WTC11 (cell line): ENCODE results near the gene MDGA2. TPM values are rescaled to one million over a fixed set of nuclear protein-coding genes. Genes with fewer than 3 reads are reported as not detected.

ENCODE experiments used
- ATAC-seq: fragments of 200-7000 bp; cut with Tn5 transposase; 2 replicates; pipeline ENCODE4 v1.10.0; 2021; ENCODE audit warnings: mild to moderate bottlenecking, moderate library complexity
- CTCF ChIA-PET: fragments of 300-600 bp; sonication (Branson Sonifier 250); formaldehyde crosslinking; loops from one replicate; lab custom pipeline; 2021; ENCODE audit warnings: antibody characterized with exemption; lab: Charles Lee
- POLR2A ChIA-PET: fragments of 350-600 bp; sonication (Branson Sonifier 250); formaldehyde crosslinking; loops from one replicate; lab custom pipeline; 2021; ENCODE audit warnings: antibody characterized with exemption; lab: Charles Lee
- DNase-seq: peaks from one replicate; pipeline ENCODE4 v3.0.0; 2021; ENCODE audit warnings: low spot score
- H3K27ac Mint-ChIP-seq: 2 replicates; pipeline ENCODE4 v1.8.0; 2021; ENCODE audit warnings: mixed read lengths
- H3K27me3 Mint-ChIP-seq: 2 replicates; pipeline ENCODE4 v1.8.0; 2021; ENCODE audit warnings: low read depth, mild to moderate bottlenecking, moderate library complexity, mixed read lengths
- H3K36me3 Mint-ChIP-seq: 2 replicates; pipeline ENCODE4 v1.8.0; 2021; ENCODE audit warnings: mixed read lengths
- H3K4me1 Mint-ChIP-seq: 2 replicates; pipeline ENCODE4 v1.8.0; 2022; ENCODE audit warnings: mixed read lengths
- H3K4me3 Mint-ChIP-seq: 2 replicates; pipeline ENCODE4 v1.8.0; 2021; ENCODE audit warnings: mild to moderate bottlenecking, moderate library complexity, mixed read lengths
- H3K9me3 Mint-ChIP-seq: 2 replicates; pipeline ENCODE4 v1.8.0; 2021; ENCODE audit warnings: mixed read lengths
- AFF4 ChIP-seq: sonication (generic); formaldehyde crosslinking; IDR thresholded peaks from 2 replicates; pipeline ENCODE4 v1.8.1; 2023; ENCODE audit warnings: mild to moderate bottlenecking, missing genetic modification reagents, borderline replicate concordance
- ATF1 ChIP-seq: sonication (generic); formaldehyde crosslinking; IDR thresholded peaks from 2 replicates; pipeline ENCODE4 v1.8.1; 2023; ENCODE audit warnings: mild to moderate bottlenecking, moderate library complexity, missing genetic modification reagents
- ATF3 ChIP-seq: sonication (generic); formaldehyde crosslinking; conservative IDR thresholded peaks from 2 replicates; pipeline ENCODE4 v1.8.1; 2022; ENCODE audit warnings: mild to moderate bottlenecking, missing genetic modification reagents
- E2F1 ChIP-seq: sonication (generic); formaldehyde crosslinking; IDR thresholded peaks from 2 replicates; pipeline ENCODE4 v1.8.0; 2022; ENCODE audit warnings: mild to moderate bottlenecking, missing genetic modification reagents
- ETV6 ChIP-seq: sonication (generic); formaldehyde crosslinking; IDR thresholded peaks from 2 replicates; pipeline ENCODE4 v1.8.1; 2022; ENCODE audit warnings: mild to moderate bottlenecking, missing genetic modification reagents
- FOXP1 ChIP-seq: sonication (generic); formaldehyde crosslinking; IDR thresholded peaks from 2 replicates; pipeline ENCODE4 v1.8.0; 2022; ENCODE audit warnings: missing genetic modification reagents, mild to moderate bottlenecking, moderate library complexity, borderline replicate concordance
- GRHL2 ChIP-seq: fragments of 250-450 bp; sonication (Bioruptor Pico); IDR thresholded peaks from 2 replicates; pipeline ENCODE4 v1.8.0; 2022; ENCODE audit warnings: mild to moderate bottlenecking, moderate library complexity; ENCODE audit not compliant: insufficient replicate concordance, severe bottlenecking
- HMGA2 ChIP-seq: fragments of 250-450 bp; sonication (Bioruptor Pico); IDR thresholded peaks from 2 replicates; pipeline ENCODE4 v1.4.0; 2021; ENCODE audit warnings: mild to moderate bottlenecking, moderate library complexity
- NFATC4 ChIP-seq: fragments of 250-450 bp; sonication (Bioruptor Pico); IDR thresholded peaks from 2 replicates; pipeline ENCODE4 v1.9.0; 2021; ENCODE audit warnings: mild to moderate bottlenecking
- NR2C2 ChIP-seq: sonication (generic); formaldehyde crosslinking; IDR thresholded peaks from 2 replicates; pipeline ENCODE4 v1.8.0; 2022; ENCODE audit warnings: mild to moderate bottlenecking, missing genetic modification reagents
- NR3C1 ChIP-seq: sonication (generic); formaldehyde crosslinking; conservative IDR thresholded peaks from 2 replicates; pipeline ENCODE4 v1.8.1; 2023; ENCODE audit warnings: low read depth, mild to moderate bottlenecking, missing genetic modification reagents
- SMAD3 ChIP-seq: sonication (generic); formaldehyde crosslinking; IDR thresholded peaks from 2 replicates; pipeline ENCODE4 v1.8.0; 2022; ENCODE audit warnings: missing genetic modification reagents, mild to moderate bottlenecking, borderline replicate concordance
- TEAD1 ChIP-seq: sonication (generic); formaldehyde crosslinking; IDR thresholded peaks from 2 replicates; pipeline ENCODE4 v1.8.0; 2022; ENCODE audit warnings: mild to moderate bottlenecking, missing genetic modification reagents
- ZBTB43 ChIP-seq: sonication (generic); formaldehyde crosslinking; IDR thresholded peaks from 2 replicates; pipeline ENCODE4 v1.8.1; 2023; ENCODE audit warnings: mild to moderate bottlenecking, missing genetic modification reagents
- ZNF219 ChIP-seq: sonication (generic); formaldehyde crosslinking; IDR thresholded peaks from 2 replicates; pipeline ENCODE4 v1.8.0; 2023; ENCODE audit warnings: missing genetic modification reagents, mild to moderate bottlenecking, borderline replicate concordance
- ZNF263 ChIP-seq: sonication (generic); formaldehyde crosslinking; IDR thresholded peaks from 2 replicates; pipeline ENCODE4 v1.8.1; 2022; ENCODE audit warnings: low read depth, mild to moderate bottlenecking, moderate library complexity, missing genetic modification reagents
- ZSCAN18 ChIP-seq: fragments of 250-450 bp; sonication (Bioruptor Pico); IDR thresholded peaks from 2 replicates; pipeline ENCODE4 v2.1.2; 2022; ENCODE audit warnings: mild to moderate bottlenecking, moderate library complexity
- total RNA-seq: library from RNA; stranded (reverse); gene quantifications from 3 replicates; pipeline ENCODE4 v1.2.3, GENCODE V29; 2021
- TF ChIP-seq, protein P1 (sequence below): sonication (generic); formaldehyde crosslinking; IDR thresholded peaks from 2 replicates; pipeline ENCODE4 v1.8.0; 2022; ENCODE audit warnings: mild to moderate bottlenecking, missing genetic modification reagents
- TF ChIP-seq, protein P2 (sequence below): fragments of 250-450 bp; sonication (Bioruptor Pico); IDR thresholded peaks from 2 replicates; pipeline ENCODE4 v1.9.0; 2021; ENCODE audit warnings: mild to moderate bottlenecking, borderline replicate concordance
- TF ChIP-seq, protein P3 (sequence below): sonication (generic); formaldehyde crosslinking; IDR thresholded peaks from 2 replicates; pipeline ENCODE4 v1.8.0; 2022; ENCODE audit warnings: mild to moderate bottlenecking, missing genetic modification reagents

MDGA2 gene
- total RNA-seq, 1 experiment from 2014 or later = 4.9 TPM

DNA sequence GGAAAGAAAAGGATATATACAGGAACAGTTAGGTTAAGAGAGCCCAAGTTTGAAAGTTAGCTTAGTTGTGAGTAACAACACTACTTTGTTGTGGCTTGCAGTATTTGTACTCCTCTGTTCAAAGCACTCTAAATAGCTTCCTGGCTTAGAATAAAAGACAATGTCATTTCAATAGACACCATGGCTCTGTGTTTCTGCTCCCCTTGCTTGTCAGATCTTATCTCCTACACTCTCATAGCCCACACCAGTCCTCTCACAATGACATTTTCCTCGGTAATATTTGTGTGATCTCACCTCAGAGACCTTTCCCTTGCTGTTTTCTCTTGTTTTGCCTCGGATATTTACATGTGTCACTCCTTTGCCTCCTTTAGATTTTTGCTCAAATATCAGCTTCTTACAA, 418.4 kb downstream of the MDGA2 start:
- Mint-ChIP-seq H3K27me3 (peaks cover 7% of the 10 kb centered on the region), H3K27ac (no peak overlapping the region), H3K9me3 (peaks cover 48% of the 10 kb centered on the region), H3K4me3 (no peak overlapping the region), H3K36me3 (peaks cover 32% of the 10 kb centered on the region), H3K4me1 (peaks cover 6% of the 10 kb centered on the region; the same call in 1 of the 2 replicates)
- no peak for DNase-seq
- TF ChIP-seq FOXP1 (CRISPR knock-in tag) = no peak
- no peak for TF ChIP-seq ZNF219
- no peak for TF ChIP-seq AFF4 (CRISPR knock-in tag)
- no peak for TF ChIP-seq ATF3 (CRISPR knock-in tag)
- no peak for TF ChIP-seq SMAD3 (CRISPR knock-in tag)
- no peak for TF ChIP-seq ZBTB43 (CRISPR knock-in tag)
- no peak for TF ChIP-seq ATF1 (CRISPR knock-in tag)
- no peak for TF ChIP-seq E2F1 (CRISPR knock-in tag)
- TF ChIP-seq, protein P1, sequence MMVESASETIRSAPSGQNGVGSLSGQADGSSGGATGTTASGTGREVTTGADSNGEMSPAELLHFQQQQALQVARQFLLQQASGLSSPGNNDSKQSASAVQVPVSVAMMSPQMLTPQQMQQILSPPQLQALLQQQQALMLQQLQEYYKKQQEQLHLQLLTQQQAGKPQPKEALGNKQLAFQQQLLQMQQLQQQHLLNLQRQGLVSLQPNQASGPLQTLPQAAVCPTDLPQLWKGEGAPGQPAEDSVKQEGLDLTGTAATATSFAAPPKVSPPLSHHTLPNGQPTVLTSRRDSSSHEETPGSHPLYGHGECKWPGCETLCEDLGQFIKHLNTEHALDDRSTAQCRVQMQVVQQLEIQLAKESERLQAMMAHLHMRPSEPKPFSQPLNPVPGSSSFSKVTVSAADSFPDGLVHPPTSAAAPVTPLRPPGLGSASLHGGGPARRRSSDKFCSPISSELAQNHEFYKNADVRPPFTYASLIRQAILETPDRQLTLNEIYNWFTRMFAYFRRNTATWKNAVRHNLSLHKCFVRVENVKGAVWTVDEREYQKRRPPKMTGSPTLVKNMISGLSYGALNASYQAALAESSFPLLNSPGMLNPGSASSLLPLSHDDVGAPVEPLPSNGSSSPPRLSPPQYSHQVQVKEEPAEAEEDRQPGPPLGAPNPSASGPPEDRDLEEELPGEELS (CRISPR knock-in tag) = no peak
- no peak for TF ChIP-seq NR3C1 (CRISPR knock-in tag)
- TF ChIP-seq NFATC4 (CRISPR knock-in tag) = no peak
- ChIA-PET CTCF (no interaction called here), POLR2A (no interaction called here)
- no peak for ATAC-seq

DNA sequence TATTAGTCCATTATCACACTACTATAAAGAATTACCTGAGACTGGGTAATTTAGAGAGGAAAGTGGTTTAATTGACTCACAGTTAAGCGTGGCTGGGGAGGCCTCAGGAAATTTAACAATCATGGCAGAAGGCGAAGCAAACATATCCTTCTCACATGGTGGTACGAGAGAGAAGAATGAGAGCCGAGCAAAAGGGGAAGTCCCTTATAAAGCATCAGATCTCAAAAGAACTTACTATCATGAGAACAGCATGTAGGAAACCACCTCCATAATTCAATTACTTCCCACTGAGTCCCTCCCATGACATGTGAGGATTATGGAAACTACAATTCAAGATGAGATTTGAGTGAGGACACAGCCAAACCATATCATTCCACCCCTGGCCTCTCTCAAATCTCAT, 422.6 kb downstream of the MDGA2 start:
- ChIA-PET POLR2A (no interaction called here), CTCF (no interaction called here)
- Mint-ChIP-seq H3K9me3 (peaks cover 59% of the 10 kb centered on the region), H3K36me3 (peaks cover 32% of the 10 kb centered on the region), H3K4me3 (no peak overlapping the region), H3K27ac (no peak overlapping the region), H3K4me1 (no peaks in the 10 kb centered on the region), H3K27me3 (peaks cover 7% of the 10 kb centered on the region)
- ATAC-seq = no peak
- DNase-seq = no peak
- TF ChIP-seq ZNF263 (no peak), NR2C2 (CRISPR knock-in tag) (no peak), TEAD1 (CRISPR knock-in tag) (no peak), ZSCAN18 (no peak), GRHL2 (no peak), FOXP1 (CRISPR knock-in tag) (no peak), NFATC4 (CRISPR knock-in tag) (no peak), HMGA2 (CRISPR knock-in tag) (no peak), ETV6 (CRISPR knock-in tag) (no peak)
- TF ChIP-seq, protein P2, sequence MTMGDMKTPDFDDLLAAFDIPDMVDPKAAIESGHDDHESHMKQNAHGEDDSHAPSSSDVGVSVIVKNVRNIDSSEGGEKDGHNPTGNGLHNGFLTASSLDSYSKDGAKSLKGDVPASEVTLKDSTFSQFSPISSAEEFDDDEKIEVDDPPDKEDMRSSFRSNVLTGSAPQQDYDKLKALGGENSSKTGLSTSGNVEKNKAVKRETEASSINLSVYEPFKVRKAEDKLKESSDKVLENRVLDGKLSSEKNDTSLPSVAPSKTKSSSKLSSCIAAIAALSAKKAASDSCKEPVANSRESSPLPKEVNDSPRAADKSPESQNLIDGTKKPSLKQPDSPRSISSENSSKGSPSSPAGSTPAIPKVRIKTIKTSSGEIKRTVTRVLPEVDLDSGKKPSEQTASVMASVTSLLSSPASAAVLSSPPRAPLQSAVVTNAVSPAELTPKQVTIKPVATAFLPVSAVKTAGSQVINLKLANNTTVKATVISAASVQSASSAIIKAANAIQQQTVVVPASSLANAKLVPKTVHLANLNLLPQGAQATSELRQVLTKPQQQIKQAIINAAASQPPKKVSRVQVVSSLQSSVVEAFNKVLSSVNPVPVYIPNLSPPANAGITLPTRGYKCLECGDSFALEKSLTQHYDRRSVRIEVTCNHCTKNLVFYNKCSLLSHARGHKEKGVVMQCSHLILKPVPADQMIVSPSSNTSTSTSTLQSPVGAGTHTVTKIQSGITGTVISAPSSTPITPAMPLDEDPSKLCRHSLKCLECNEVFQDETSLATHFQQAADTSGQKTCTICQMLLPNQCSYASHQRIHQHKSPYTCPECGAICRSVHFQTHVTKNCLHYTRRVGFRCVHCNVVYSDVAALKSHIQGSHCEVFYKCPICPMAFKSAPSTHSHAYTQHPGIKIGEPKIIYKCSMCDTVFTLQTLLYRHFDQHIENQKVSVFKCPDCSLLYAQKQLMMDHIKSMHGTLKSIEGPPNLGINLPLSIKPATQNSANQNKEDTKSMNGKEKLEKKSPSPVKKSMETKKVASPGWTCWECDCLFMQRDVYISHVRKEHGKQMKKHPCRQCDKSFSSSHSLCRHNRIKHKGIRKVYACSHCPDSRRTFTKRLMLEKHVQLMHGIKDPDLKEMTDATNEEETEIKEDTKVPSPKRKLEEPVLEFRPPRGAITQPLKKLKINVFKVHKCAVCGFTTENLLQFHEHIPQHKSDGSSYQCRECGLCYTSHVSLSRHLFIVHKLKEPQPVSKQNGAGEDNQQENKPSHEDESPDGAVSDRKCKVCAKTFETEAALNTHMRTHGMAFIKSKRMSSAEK (CRISPR knock-in tag) = no peak
- TF ChIP-seq, protein P3, sequence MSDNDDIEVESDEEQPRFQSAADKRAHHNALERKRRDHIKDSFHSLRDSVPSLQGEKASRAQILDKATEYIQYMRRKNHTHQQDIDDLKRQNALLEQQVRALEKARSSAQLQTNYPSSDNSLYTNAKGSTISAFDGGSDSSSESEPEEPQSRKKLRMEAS = no peak
